ENCODE data around the gene FAM83D. TPM values are rescaled to one million over a fixed set of nuclear protein-coding genes. Genes with fewer than 3 reads are reported as not detected.

FAM83D gene
- total RNA-seq, 1 experiment from 2014 or later: 48.1 TPM

- H2AK5ac ChIP-seq (ENCODE audit: insufficient read length, low read length): no peak overlapping the region
- no peaks in the 10 kb centered on the region for H3K36me3 Mint-ChIP-seq (ENCODE audit: insufficient read depth in 1 of 3, low read depth in 3 of 3)
- H3K4me2 ChIP-seq (ENCODE audit: insufficient read depth, insufficient read length, low read length): no peak overlapping the region
- H3K18ac ChIP-seq (ENCODE audit: insufficient read length, low read depth, low read length): no peak overlapping the region
- peaks cover 3% of the 10 kb centered on the region; the same call in 1 of the 2 replicates for H3K4me1 ChIP-seq (ENCODE audit: insufficient read depth, low read length)
- no peaks in the 10 kb centered on the region for H3K27me3 ChIP-seq (ENCODE audit: insufficient read depth, low read length)
- H2BK5ac ChIP-seq (ENCODE audit: insufficient read length, low read length): no peak overlapping the region
- H4K20me1 ChIP-seq (ENCODE audit: control insufficient read depth, insufficient read depth, insufficient read length): no peaks in the 10 kb centered on the region
- H3K14ac ChIP-seq (ENCODE audit: insufficient read depth, low read length): no peak overlapping the region
- H3K9me3 Mint-ChIP-seq: no peaks in the 10 kb centered on the region
- no peak overlapping the region for H3K27ac ChIP-seq (ENCODE audit: insufficient read length, low read depth, low read length)
- no peak overlapping the region for H3K56ac ChIP-seq (ENCODE audit: insufficient read length, low read depth, low read length)
- no peak overlapping the region for H3K27ac Mint-ChIP-seq
- H4K8ac ChIP-seq (replicated peaks; ENCODE audit: insufficient read length, low read depth, low read length): no peak overlapping the region
- no peak overlapping the region for H3K4ac ChIP-seq (ENCODE audit: low read depth, low read length)
- no peak overlapping the region for H3K4me3 Mint-ChIP-seq
- H2BK12ac ChIP-seq (ENCODE audit: insufficient read length, low read depth, low read length): no peak overlapping the region
- no peak overlapping the region for H3K9ac ChIP-seq (ENCODE audit: extremely low read depth, insufficient read length, low read length)
- no peaks in the 10 kb centered on the region for H3K79me2 ChIP-seq (ENCODE audit: insufficient read depth, low read length)
- no peak overlapping the region for H2BK120ac ChIP-seq (ENCODE audit: low read depth, low read length, poor library complexity, severe bottlenecking)
- no CpG with 5 or more reads among the region's 13 CpGs for WGBS (ENCODE audit: extremely low coverage, insufficient read length, low lambda C conversion rate)
- no peak for DNase-seq
- no peak overlapping the region for H3T11ph ChIP-seq (ENCODE audit: low read length)
- H3K4me1 Mint-ChIP-seq: peaks cover 18 to 19% of the 10 kb centered on the region in 2 experiments
- H2AFZ ChIP-seq (ENCODE audit: low read length): no peak overlapping the region
- peaks cover 5% of the 10 kb centered on the region for H3K23me2 ChIP-seq (ENCODE audit: insufficient read length, low read depth, low read length, poor library complexity, severe bottlenecking)
- no peak for TF ChIP-seq CTCF (conservative IDR thresholded peaks at IDR 0.05)
- no peak overlapping the region for H2BK15ac ChIP-seq (ENCODE audit: low read depth, low read length)
- no peak overlapping the region for H3K23ac ChIP-seq (ENCODE audit: insufficient read length, low read depth, low read length)
- H2BK20ac ChIP-seq (ENCODE audit: low read depth, low read length, poor library complexity, severe bottlenecking): no peak overlapping the region
- no peak overlapping the region for H4K5ac ChIP-seq (ENCODE audit: insufficient read length, low read depth, low read length)
- no peak overlapping the region for H4K91ac ChIP-seq (ENCODE audit: insufficient read length, low read depth, low read length)
- H3K79me1 ChIP-seq (ENCODE audit: insufficient read depth, low read depth, low read length, poor library complexity, severe bottlenecking): no peaks in the 10 kb centered on the region
- H3K9me3 ChIP-seq (ENCODE audit: control insufficient read depth, low read depth, low read length): no peaks in the 10 kb centered on the region
- peaks cover 1% of the 10 kb centered on the region; the same call in 1 of the 2 replicates for H3K27me3 Mint-ChIP-seq (ENCODE audit: low read depth)
These were observed 36.3 kb upstream of the FAM83D start for GRCh38 chr20:38889792-38890496.
